ENCODE measurements around the gene PANK4.

The PANK4 gene

DNA sequence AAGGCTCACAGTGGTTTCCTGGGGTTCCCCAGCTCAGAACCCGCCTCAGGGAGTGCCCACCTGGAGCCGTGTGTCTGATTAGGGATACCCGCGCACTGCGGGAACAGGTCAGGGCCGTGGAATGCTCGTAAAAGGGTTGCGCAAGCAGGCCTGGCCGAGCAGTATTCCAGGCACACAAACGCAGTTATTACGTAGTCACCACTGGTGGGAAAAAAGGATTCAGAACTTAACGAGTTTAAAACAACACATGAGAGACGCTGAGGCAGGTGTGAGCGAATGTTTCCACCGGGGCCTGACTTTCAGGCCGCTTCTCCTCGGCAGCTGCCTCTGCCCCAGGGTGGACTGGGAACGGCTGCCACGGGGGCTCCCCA is 32.1 kb downstream of the PANK4 start:
- no peak for DNase-seq

- DNase-seq: no peak
Measured at GRCh38 chr1:2493691-2494322, 32.6 kb downstream of the PANK4 start.

DNA sequence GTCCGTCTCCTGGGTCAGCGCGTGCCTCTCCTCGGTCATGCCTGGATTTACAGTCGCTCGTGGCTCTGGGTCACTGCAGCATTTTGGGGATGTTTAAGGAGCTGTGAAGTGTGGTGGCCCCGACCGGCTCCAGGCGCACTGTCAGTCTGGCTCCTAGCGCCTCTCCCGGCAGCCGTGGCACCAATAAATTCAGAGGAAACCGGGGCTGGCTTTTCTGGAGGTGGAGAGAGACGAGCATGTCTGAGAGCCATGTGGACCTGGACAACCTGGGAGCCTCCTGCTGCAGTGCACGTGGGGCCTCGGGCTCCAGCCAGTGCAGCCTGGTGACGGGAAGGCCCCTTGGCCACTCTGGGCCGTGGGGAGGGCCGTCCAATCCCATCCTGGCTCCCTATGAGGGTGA is 33.2 kb downstream of the PANK4 start:
- DNase-seq: no peak

GRCh38 chr1:2492091-2492490 is 34.3 kb downstream of the PANK4 start:
- DNase-seq: no peak

DNA sequence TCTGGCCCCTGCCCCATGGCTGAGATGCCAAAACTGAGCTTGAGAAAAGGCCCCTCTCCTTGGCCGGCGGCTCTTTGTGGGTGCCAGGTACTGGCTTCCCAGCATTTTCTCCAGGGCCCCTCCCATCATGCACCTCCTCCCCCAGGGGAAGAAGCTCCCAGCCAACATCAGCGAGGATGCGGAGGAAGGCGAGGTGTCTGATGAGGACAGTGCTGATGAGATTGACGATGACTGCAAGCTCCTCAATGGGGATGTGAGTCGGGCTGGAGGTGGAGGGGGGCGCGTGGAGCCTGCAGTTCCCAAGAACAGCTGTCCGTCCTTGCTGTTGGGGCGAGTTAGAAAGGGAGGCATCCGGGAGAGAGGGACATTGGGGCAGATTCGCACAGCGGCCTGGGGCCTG is 36.8 kb downstream of the PANK4 start:
- DNase-seq: no peak

DNA sequence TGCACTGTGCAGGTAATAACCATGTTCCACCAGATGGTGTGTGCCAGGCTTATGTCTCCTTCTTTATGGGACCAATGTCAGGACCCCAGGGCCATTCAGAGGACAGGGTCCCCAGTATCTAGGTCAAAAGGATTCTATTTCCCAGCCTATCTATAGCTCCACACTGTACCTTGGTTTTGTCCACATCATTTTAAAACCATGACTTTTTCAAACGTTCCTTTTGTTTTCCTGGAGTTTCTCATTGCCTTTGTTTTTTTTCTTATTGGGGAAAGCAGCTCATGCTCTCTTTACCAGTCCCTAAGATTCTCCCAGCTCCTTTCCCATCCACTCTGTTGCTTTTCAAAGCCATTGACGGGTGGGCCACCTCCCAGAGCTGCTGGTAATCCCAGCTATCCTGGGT is 37.7 kb downstream of the PANK4 start:
- no peak for DNase-seq

- no peak for DNase-seq
Measured at GRCh38 chr1:2486558-2486957, 39.8 kb downstream of the PANK4 start.

GRCh38 chr1:2486041-2486440 is 40.4 kb downstream of the PANK4 start:
- no peak for DNase-seq

DNA sequence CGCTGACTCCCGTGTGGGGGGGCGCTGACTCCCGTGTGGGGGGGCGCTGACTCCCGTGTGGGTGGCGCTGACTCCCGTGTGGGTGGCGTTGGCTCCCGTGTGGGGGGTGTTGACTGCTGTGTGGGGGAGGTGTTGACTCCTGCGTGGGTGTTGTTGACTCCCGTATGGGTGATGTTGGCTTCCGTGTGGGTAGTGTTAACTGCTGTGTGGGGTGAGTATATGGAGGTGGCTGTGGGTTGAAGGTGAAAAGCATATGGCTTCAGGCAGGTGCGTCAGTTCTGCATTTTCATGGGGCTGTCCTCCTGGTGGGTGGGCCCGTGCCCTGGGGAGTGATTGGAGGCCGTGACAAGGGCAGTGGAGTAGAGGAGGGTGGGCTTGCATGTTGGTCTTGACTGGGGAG is 42.4 kb downstream of the PANK4 start:
- DNase-seq: no peak

- DNase-seq: no peak
Measured at GRCh38 chr1:2483026-2483425, 43.4 kb downstream of the PANK4 start.

- no peak for DNase-seq
Measured at GRCh38 chr1:2482588-2482987, 43.8 kb downstream of the PANK4 start.

DNA sequence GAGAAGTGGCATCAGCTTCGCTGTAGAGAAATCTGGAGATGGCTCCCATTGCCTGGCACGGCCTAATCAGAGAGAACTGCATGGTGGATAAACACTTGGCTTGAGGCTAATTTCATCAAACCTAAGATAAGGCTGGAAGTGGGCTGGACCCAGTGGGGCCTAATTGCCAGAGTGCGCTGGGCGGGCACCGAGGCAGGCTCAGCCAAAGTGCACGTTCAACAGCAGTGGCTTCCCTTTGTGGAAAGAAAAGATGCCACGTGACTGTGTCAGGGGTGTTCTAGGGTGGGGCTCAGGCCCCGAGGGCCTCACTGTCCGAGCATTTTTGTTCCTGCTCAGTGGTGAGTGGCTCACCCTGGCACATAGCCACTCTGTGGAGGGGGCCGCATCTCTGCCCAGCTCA is 44.5 kb downstream of the PANK4 start:
- no peak for DNase-seq

DNA sequence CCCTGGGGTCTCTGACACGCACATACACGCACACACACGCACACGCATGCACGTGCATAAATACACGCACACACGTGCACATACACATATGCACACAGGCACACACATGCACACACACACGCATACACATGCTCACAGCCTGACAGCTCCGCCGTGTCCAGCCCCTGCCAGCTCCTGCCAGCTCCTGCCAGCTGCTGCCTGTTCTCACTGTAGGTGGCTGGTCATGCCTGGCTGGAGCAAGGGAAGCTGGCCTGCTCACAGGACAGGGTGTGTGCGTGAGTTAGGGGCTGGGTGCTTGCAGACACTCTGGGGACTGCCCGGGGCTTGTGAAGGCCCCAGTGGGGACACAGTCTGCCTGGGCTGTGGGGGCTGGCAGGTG is 45.4 kb downstream of the PANK4 start:
- no peak for DNase-seq

DNA sequence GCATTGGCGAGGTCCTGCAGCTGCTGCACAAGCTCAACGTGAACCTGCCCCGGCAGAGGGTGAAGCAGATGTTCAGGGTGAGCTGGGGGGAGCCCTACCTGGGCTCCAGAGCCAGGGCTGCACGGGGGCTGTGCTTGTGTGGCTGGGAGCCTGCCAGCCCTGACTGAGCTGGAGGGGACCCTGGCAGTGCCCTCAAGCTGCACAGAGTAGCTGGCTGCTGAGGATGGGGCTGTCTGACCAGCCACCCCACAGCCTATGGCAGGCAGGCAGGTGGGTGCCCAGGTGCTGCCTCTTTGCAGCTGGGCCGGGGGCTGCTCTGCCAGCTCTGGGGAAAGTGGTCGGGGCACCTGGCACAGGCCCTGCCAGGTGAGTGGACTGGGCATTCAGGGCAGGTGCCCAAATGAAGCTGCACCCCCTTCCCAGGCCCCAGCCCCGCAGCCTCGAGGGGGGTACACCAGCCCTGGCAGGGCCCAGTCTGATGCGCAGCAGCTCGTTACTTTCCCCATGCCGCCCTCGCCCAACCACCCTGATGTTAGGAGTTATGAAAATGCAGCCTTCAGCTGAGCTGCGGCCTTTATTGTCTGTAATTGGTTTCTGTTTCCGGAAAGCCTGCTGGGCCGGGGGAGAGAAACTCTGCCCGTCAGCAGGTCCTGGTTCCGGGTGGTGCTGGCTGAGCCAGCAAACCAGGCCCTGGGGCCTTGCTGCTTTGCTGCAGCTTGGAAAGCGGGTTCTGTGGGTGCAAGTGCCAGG is 46.0 kb downstream of the PANK4 start:
- DNase-seq: no peak

DNA sequence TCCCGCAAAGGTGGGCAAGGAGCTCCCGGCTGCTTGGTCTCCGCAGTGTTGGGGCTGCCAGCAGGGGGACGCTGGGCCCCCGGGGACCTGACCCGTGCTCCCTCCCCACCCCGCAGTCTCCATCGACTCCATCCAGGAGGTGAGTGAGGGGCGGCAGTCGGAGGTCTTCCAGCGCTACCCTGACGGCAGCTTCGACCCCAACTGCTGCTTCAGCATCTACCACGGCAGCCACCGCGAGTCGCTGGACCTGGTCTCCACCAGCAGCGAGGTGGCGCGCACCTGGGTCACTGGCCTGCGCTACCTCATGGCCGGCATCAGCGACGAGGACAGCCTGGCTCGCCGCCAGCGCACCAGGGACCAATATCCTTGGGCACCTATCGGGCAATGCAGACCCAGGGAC is 46.8 kb downstream of the PANK4 start:
- no peak for DNase-seq

- DNase-seq: no peak
Measured at GRCh38 chr1:2479186-2479585, 47.2 kb downstream of the PANK4 start.

DNA sequence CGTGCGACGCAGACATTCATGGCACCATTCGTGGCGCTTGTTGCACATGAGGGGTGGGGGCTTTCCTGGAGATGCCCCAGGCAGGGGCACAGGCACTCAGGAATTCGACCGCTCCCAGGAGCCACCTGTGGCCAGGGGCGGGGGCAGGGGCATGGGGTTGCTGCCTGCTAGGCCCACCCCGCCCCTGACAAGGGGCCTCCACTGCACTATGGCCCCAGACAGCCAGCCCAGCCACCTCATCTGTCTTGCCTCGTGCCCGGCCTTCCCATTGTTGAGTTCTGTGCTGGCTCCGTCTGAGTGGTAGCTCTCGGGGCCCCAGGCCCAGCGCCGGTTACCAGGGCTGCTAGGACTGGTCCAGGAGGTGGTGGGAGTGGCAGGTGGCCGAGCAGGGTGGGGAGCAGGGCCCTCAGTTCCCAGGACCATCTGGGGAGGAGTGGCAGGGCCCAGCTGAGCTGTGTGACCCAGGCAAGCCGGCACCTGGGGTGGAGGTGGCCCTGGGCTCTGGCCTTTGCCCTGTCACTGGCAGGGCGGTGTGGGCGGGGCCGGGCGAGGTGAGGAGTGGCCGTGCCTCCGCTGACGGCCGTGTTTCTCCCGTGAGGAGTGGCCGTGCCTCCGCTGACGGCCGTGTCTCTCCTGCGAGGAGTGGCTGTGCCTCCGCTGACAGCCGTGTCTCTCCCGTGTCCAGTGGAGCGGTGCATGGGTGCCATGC is 48.5 kb downstream of the PANK4 start:
- no peak for DNase-seq

GRCh38 chr1:2477309-2477708 is 49.1 kb downstream of the PANK4 start:
- no peak for DNase-seq

DNA sequence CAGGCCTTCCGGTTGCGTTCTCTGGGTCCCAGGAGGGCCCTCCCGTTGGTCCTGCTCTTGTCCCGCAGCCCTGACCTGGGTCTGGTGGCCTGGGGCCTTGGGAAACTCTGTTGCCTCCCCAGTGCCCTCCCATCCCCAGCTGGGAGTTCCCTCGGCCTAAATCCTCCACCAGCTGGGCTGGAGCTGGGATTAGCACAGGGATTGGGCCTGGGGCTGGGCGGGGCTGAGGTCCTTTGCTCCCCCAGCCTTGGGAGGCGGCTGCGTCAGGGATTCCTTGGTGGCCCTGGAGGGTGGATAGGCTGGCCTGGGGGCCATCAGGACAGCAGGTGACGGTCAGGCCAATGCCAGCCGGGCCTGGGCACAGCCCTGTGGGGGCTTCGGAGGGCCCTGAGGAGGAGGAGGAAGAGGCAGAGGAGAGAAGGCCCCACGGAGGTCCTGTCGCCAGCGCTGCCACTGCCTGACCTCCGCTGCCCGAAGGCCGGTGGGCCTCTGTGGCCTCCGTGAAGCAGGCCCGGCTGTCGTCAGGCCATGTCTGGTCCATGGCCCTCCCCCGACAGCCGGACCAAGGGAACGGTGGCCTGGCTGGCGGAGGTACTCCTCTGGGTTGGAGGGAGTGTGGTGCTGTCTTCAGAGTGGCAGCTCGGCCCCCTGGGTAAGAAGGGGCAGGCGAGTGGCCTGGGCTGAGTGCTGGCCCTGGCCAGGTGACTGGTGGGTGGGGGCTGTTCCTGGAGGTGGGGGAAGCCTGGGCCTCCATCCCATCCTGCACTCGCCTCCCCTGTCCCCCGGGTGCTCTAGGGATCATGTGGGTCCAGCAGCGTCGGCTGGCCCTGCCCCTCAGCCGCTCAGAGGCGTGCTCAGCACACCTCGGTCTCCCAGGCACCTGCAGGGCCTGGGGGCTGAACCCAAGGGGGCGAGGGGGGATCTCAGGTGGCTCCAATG is 50.1 kb downstream of the PANK4 start, which contains the start of gene PLCH2:
TSS of gene PLCH2 (plus strand) at position 229 of the 939 bp plus-strand sequence. CDS start at position 529, 300 bp downstream.
- DNase-seq: no peak

- no peak for DNase-seq
Measured at GRCh38 chr1:2475571-2475970, 50.8 kb downstream of the PANK4 start.

DNA sequence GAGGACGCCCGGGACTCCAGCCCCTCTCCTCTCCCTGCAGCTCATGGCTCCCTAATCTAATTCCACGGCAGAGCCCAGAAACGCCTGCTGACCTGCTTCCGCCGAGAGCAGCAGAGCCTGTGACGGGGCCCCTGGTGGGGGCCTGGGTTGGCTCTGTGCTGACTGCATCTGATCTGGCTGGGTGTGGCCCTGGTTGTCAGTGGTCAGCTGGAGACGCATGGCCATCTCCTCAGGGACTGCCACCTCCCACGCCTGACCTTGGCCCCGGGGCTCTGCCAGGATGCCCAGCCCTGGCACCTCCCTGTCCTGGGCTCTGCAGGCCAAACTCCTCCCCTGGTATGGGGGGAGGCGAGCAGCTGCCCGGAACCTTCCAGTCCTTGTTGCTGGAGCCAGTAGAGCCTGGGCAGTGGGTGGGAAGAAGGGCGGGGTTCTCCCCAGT is 51.4 kb downstream of the PANK4 start:
- DNase-seq: no peak

DNA sequence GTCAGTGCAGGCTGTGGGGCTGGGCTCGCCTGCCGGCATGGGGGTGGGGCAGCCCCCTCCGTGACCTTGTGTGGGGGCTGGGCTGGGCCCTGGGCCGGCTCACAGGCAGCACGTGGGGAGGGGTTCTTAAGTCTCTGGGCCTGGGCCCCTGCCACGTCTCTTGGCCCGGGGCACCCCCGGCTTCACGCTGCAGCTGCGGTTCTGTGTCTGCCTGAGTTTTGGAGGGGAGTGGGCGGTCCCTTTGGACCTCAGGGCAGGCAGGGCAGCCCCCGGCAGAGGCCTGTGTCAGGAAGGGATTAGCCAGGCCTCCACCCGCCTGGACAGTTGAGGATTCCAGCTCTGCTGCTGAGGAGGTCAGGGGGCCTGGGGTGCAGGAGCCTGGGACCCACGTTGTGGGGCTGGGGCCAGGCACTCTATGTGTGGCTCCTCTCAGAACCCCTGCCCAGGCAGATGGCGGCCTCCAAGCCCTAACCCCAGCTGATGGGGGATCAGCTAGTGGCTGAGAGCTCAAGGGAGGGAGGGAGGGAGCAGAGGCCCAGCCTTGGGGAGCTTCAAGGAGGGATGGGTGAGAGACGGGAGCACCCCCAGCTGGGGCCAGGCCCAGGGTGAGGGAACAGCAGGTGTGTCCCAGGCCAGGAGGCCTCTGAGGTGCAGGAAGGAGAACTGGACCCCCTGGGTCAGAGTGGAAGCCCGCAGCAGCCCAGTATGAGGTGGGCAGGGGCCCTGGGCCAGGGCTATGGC is 52.1 kb downstream of the PANK4 start:
- DNase-seq: no peak
